ENCODE results near the gene GAD1. TPM values are rescaled to one million over a fixed set of nuclear protein-coding genes. Genes with fewer than 3 reads are reported as not detected.

Gene GAD1
- total and polyA plus RNA-seq, 2 of the 4 experiments (the other 2 are of a cell fraction): not detected

GRCh38 chr2:170824526-170825015 is 7.9 kb downstream of the GAD1 start:
- dilution Hi-C loops (cut with HindIII; ENCODE audit: low sequenced_read_pairs, unreplicated experiment) (loop anchor here (25.0 kb wide), 1 partner anchor 412 kb away; no protein-coding TSS in a partner anchor), in situ Hi-C loops (cut with MboI; ENCODE audit: low sequenced_read_pairs) (loop anchor here (25.0 kb wide), 2 partner anchors 887 to 1387 kb away; no protein-coding TSS in a partner anchor), intact Hi-C loops (cut with micrococcal nuclease) (no loop called here)
- Histone ChIP-seq H3K23ac (ENCODE audit: low read depth, low read length) (no peak overlapping the region), H3K9ac (ENCODE audit: low read depth, low read length) (no peak overlapping the region), H4K20me1 (ENCODE audit: insufficient read depth, low read length) (no peaks in the 10 kb centered on the region), H3K27me3 (ENCODE audit: control insufficient read depth, insufficient read depth, low read length) (peaks cover 62% of the 10 kb centered on the region), H4K8ac (ENCODE audit: low read depth in 2 of 2, low read length in 2 of 2) (no peak overlapping the region), H3K4me2 (ENCODE audit: low read depth, low read length) (no peak overlapping the region), H2AK5ac (ENCODE audit: low read depth, low read length) (no peak overlapping the region), H2BK120ac (ENCODE audit: low read depth, low read length) (no peak overlapping the region), H4K5ac (ENCODE audit: low read depth, low read length) (no peak overlapping the region), H2BK20ac (ENCODE audit: low read depth, low read length) (no peak overlapping the region), H3K18ac (ENCODE audit: low read depth, low read length) (no peak overlapping the region), H3K4me1 (ENCODE audit: control insufficient read depth, insufficient read depth, low read length) (no peaks in the 10 kb centered on the region), H3K9me3 (ENCODE audit: control insufficient read depth, insufficient read depth, low read length) (no peaks in the 10 kb centered on the region; the same call in 1 of the 2 replicates), H3K36me3 (ENCODE audit: control insufficient read depth, insufficient read depth, low read length) (no peaks in the 10 kb centered on the region), H2BK5ac (ENCODE audit: low read depth, low read length, poor library complexity, severe bottlenecking) (no peak overlapping the region), H3K4me3 (ENCODE audit: insufficient read depth, low read depth, low read length) (no peak overlapping the region), H3K9me1 (ENCODE audit: insufficient read depth, low read length) (no peaks in the 10 kb centered on the region), H3K14ac (replicated peaks; ENCODE audit: low read depth, low read length) (no peak overlapping the region), H3K27ac (ENCODE audit: insufficient read depth, low read length) (no peak overlapping the region), H2AK9ac (replicated peaks; ENCODE audit: low read depth, low read length, poor library complexity) (no peak overlapping the region), H2BK15ac (ENCODE audit: low read depth, low read length) (no peak overlapping the region), H3K79me1 (ENCODE audit: low read depth in 1 of 2, low read length in 2 of 2) (no peaks in the 10 kb centered on the region), H3K4ac (ENCODE audit: low read depth, low read length) (no peak overlapping the region), H4K91ac (ENCODE audit: insufficient read depth, low read depth, low read length) (no peak overlapping the region), H3K56ac (ENCODE audit: extremely low read depth, insufficient read depth, low read length) (no peak overlapping the region), H2AFZ (replicated peaks; ENCODE audit: low read length, poor library complexity) (no peak overlapping the region)
- BruUV-seq (replicated peaks): no TSS peak
- no CpG with 5 or more reads among the region's 2 CpGs for WGBS, 2 experiments (ENCODE audit: extremely low coverage in 2 of 2, insufficient read length in 1 of 2)
- ChIA-PET CTCF (no interaction called here), POLR2A (ENCODE audit: unreplicated experiment) (no interaction called here)
- DNase-seq (no peak), ATAC-seq (ENCODE audit: low read depth) (no peak)
- no peak for TF ChIP-seq FOS (IDR thresholded peaks at IDR 0.05; ENCODE audit: low read depth, low read length)
- no peak for TF ChIP-seq RFX5 (IDR thresholded peaks at IDR 0.05; ENCODE audit: low read depth, low read length)
- TF ChIP-seq CHD1 (IDR thresholded peaks at IDR 0.05; ENCODE audit: low read depth, low read length): no peak
- TF ChIP-seq CEBPB (IDR thresholded peaks at IDR 0.05; ENCODE audit: low read depth, low read length): no peak
- TF ChIP-seq CTCF (conservative IDR thresholded peaks at IDR 0.05; ENCODE audit: low read depth, low read length): no peak
- no peak for TF ChIP-seq MAFK (IDR thresholded peaks at IDR 0.05; ENCODE audit: low read depth, low read length)
- no peak for TF ChIP-seq BHLHE40 (IDR thresholded peaks at IDR 0.05; ENCODE audit: low read depth, low read length)
- no peak for TF ChIP-seq MAZ (IDR thresholded peaks at IDR 0.05; ENCODE audit: borderline replicate concordance, low read depth, low read length)
- TF ChIP-seq, protein P1, sequence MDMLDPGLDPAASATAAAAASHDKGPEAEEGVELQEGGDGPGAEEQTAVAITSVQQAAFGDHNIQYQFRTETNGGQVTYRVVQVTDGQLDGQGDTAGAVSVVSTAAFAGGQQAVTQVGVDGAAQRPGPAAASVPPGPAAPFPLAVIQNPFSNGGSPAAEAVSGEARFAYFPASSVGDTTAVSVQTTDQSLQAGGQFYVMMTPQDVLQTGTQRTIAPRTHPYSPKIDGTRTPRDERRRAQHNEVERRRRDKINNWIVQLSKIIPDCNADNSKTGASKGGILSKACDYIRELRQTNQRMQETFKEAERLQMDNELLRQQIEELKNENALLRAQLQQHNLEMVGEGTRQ (IDR thresholded peaks at IDR 0.05; ENCODE audit: low read depth, low read length): no peak
- no peak for TF ChIP-seq SMC3 (IDR thresholded peaks at IDR 0.05; ENCODE audit: low read depth, low read length)
- TF ChIP-seq MXI1 (IDR thresholded peaks at IDR 0.05; ENCODE audit: borderline replicate concordance, low read depth, low read length): no peak
- TF ChIP-seq, protein P2, sequence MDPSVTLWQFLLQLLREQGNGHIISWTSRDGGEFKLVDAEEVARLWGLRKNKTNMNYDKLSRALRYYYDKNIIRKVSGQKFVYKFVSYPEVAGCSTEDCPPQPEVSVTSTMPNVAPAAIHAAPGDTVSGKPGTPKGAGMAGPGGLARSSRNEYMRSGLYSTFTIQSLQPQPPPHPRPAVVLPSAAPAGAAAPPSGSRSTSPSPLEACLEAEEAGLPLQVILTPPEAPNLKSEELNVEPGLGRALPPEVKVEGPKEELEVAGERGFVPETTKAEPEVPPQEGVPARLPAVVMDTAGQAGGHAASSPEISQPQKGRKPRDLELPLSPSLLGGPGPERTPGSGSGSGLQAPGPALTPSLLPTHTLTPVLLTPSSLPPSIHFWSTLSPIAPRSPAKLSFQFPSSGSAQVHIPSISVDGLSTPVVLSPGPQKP (IDR thresholded peaks at IDR 0.05; ENCODE audit: borderline replicate concordance, low read depth, low read length): no peak
- no peak for TF ChIP-seq RCOR1 (IDR thresholded peaks at IDR 0.05; ENCODE audit: insufficient replicate concordance, low read length)
- TF ChIP-seq RAD21 (IDR thresholded peaks at IDR 0.05; ENCODE audit: low read length): no peak
- no peak for TF ChIP-seq POLR2A (IDR thresholded peaks at IDR 0.05; ENCODE audit: low read depth, low read length)
- no peak for TF ChIP-seq NFE2L2 (IDR thresholded peaks at IDR 0.05; ENCODE audit: low read depth, low read length)

Data from IMR-90 (cell line).